Measurements from ENCODE around the gene NTRK3. TPM values are rescaled to one million over a fixed set of nuclear protein-coding genes. Genes with fewer than 3 reads are reported as not detected.

NTRK3 gene
- total and polyA plus RNA-seq, 2 donors (not counting 3 experiments of a cell fraction or from before 2014, with no cell fraction given), result not detected

DNA sequence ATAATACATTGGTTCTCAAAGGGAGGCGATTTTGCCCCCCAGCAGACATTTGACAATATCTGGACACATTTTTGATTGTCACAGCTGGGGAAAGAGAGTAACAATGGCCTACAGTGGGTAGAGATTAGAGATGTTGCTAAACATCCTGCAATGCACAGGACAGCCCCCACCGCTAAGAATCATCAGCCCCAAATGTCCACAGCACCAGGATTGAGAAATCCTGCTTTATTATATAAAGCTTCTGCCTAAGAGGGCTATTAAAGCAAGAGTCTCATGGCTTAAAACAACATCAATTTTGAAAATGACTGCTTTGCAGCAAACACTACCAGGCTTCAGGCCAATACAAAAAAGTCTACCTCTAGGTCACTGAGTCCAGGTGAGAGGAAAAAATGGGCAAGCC is 68.2 kb downstream of the NTRK3 start:
- H3K4me1 ChIP-seq (ENCODE audit: control insufficient read depth, extremely low read depth, insufficient read depth, low read length), result peaks cover under 1% of the 10 kb centered on the region
- no TSS peak for BruUV-seq (replicated peaks)
- H2AFZ ChIP-seq (ENCODE audit: low read depth, low read length), result no peak overlapping the region
- H3K9me3 ChIP-seq (replicated peaks; ENCODE audit: control insufficient read depth, insufficient read depth, low read length), result peaks cover 9% of the 10 kb centered on the region
- no peak overlapping the region for H3K27ac ChIP-seq (ENCODE audit: insufficient read depth, low read depth, low read length)
- FAIRE-seq (no peak), DNase-seq (ENCODE audit: low read depth, low spot score) (no peak)
- no peaks in the 10 kb centered on the region for H3K9me1 ChIP-seq (replicated peaks; ENCODE audit: control insufficient read depth, extremely low read depth, insufficient read depth, low read length)
- H3K27me3 ChIP-seq (ENCODE audit: control insufficient read depth in 2 of 2, insufficient read depth in 2 of 2, low read length in 2 of 2), result no peaks in the 10 kb centered on the region
- TF ChIP-seq FOS (IDR thresholded peaks at IDR 0.05; ENCODE audit: borderline replicate concordance, insufficient read depth, low read length) (no peak), EZH2 (IDR thresholded peaks at IDR 0.05; ENCODE audit: borderline replicate concordance, low read depth, low read length, severe bottlenecking) (no peak), POLR2AphosphoS5 (IDR thresholded peaks at IDR 0.05; ENCODE audit: insufficient read depth, low read depth, low read length) (no peak)
- TF ChIP-seq, protein P1, sequence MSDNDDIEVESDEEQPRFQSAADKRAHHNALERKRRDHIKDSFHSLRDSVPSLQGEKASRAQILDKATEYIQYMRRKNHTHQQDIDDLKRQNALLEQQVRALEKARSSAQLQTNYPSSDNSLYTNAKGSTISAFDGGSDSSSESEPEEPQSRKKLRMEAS (IDR thresholded peaks at IDR 0.05; ENCODE audit: insufficient read depth, insufficient read length), result no peak
- TF ChIP-seq, protein P2, sequence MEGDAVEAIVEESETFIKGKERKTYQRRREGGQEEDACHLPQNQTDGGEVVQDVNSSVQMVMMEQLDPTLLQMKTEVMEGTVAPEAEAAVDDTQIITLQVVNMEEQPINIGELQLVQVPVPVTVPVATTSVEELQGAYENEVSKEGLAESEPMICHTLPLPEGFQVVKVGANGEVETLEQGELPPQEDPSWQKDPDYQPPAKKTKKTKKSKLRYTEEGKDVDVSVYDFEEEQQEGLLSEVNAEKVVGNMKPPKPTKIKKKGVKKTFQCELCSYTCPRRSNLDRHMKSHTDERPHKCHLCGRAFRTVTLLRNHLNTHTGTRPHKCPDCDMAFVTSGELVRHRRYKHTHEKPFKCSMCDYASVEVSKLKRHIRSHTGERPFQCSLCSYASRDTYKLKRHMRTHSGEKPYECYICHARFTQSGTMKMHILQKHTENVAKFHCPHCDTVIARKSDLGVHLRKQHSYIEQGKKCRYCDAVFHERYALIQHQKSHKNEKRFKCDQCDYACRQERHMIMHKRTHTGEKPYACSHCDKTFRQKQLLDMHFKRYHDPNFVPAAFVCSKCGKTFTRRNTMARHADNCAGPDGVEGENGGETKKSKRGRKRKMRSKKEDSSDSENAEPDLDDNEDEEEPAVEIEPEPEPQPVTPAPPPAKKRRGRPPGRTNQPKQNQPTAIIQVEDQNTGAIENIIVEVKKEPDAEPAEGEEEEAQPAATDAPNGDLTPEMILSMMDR (IDR thresholded peaks at IDR 0.05; ENCODE audit: extremely low read depth in 1 of 2, insufficient read depth in 1 of 2, low read depth in 1 of 2, low read length in 2 of 2), result no peak
- H3K4me3 ChIP-seq (replicated peaks in 1 of 3; ENCODE audit: insufficient read depth in 1 of 3, low read depth in 1 of 3, low read length in 3 of 3), result no peak overlapping the region
- H3K9ac ChIP-seq (replicated peaks; ENCODE audit: extremely low read depth, insufficient read depth, low read length), result no peak overlapping the region
- ChIA-PET CTCF (no interaction called here), POLR2A (no interaction called here)
- H3K36me3 ChIP-seq (ENCODE audit: control insufficient read depth in 2 of 2, extremely low read depth in 1 of 2, insufficient read depth in 2 of 2, low read length in 2 of 2), result no peaks in the 10 kb centered on the region
- no peaks in the 10 kb centered on the region for H3K79me2 ChIP-seq (ENCODE audit: control insufficient read depth, insufficient read depth, low read length)
- no peak overlapping the region for H3K4me2 ChIP-seq (ENCODE audit: insufficient read depth, low read length)
- dilution Hi-C loops (cut with MboI; ENCODE audit: extremely low pct_ligation_motif_present, low sequenced_read_pairs), result no loop called here
- intact Hi-C loops (cut with micrococcal nuclease), result no loop called here
- no peaks in the 10 kb centered on the region for H4K20me1 ChIP-seq (replicated peaks; ENCODE audit: control insufficient read depth, extremely low read depth, insufficient read depth, low read length)

DNA sequence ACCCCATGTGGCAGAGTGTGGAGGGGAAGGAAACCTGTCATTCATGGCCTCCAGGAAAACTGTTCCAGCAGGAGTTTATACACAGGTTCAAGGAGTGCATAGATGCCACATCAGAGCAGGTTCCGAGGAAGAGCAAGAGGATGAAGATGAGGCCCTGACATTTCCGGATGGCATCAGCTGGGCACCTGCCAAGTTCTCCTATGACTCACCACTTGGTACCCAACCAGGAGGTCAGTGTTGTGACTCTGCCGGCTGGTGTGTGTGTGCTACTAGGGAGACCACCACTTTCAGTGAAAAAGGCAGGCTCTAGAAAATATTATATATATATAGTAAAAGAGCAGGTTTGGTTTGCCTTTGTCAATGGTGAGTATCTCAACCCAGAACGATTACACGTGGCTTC is 69.3 kb downstream of the NTRK3 start:
- DNase-seq (ENCODE audit: low read depth, low spot score) (no peak), FAIRE-seq (no peak)
- TF ChIP-seq, protein P1 (IDR thresholded peaks at IDR 0.05; ENCODE audit: insufficient read depth, insufficient read length), result no peak
- TF ChIP-seq EZH2 (IDR thresholded peaks at IDR 0.05; ENCODE audit: borderline replicate concordance, low read depth, low read length, severe bottlenecking), result no peak
- TF ChIP-seq FOS (IDR thresholded peaks at IDR 0.05; ENCODE audit: borderline replicate concordance, insufficient read depth, low read length), result no peak
- no peak for TF ChIP-seq JUN (IDR thresholded peaks at IDR 0.05; ENCODE audit: borderline replicate concordance, insufficient read depth, insufficient read length, low read depth)
- TF ChIP-seq POLR2A (IDR thresholded peaks at IDR 0.05; ENCODE audit: low read depth, low read length), result no peak
- TF ChIP-seq, protein P2 (IDR thresholded peaks at IDR 0.05; ENCODE audit: extremely low read depth in 1 of 2, insufficient read depth in 1 of 2, low read depth in 1 of 2, low read length in 2 of 2), result no peak
- TF ChIP-seq GATA2 (IDR thresholded peaks at IDR 0.05; ENCODE audit: insufficient read depth, insufficient read length, low read depth, low read length), result no peak
- no peak for TF ChIP-seq POLR2AphosphoS5 (IDR thresholded peaks at IDR 0.05; ENCODE audit: insufficient read depth, low read depth, low read length)
- no peak for TF ChIP-seq MYC (IDR thresholded peaks at IDR 0.05; ENCODE audit: low read depth, low read length)
- Histone ChIP-seq H3K9me1 (replicated peaks; ENCODE audit: control insufficient read depth, extremely low read depth, insufficient read depth, low read length) (no peaks in the 10 kb centered on the region), H3K4me3 (replicated peaks in 1 of 3; ENCODE audit: insufficient read depth in 1 of 3, low read depth in 1 of 3, low read length in 3 of 3) (no peak overlapping the region), H3K4me2 (ENCODE audit: insufficient read depth, low read length) (no peak overlapping the region), H3K36me3 (ENCODE audit: control insufficient read depth in 2 of 2, extremely low read depth in 1 of 2, insufficient read depth in 2 of 2, low read length in 2 of 2) (no peaks in the 10 kb centered on the region), H2AFZ (ENCODE audit: low read depth, low read length) (no peak overlapping the region), H3K79me2 (ENCODE audit: control insufficient read depth, insufficient read depth, low read length) (no peaks in the 10 kb centered on the region), H3K9me3 (replicated peaks; ENCODE audit: control insufficient read depth, insufficient read depth, low read length) (peaks cover 7% of the 10 kb centered on the region), H3K27me3 (ENCODE audit: control insufficient read depth in 2 of 2, insufficient read depth in 2 of 2, low read length in 2 of 2) (no peaks in the 10 kb centered on the region), H3K4me1 (ENCODE audit: control insufficient read depth, extremely low read depth, insufficient read depth, low read length) (peaks cover 4% of the 10 kb centered on the region), H4K20me1 (replicated peaks; ENCODE audit: control insufficient read depth, extremely low read depth, insufficient read depth, low read length) (no peaks in the 10 kb centered on the region), H3K27ac (ENCODE audit: insufficient read depth, low read depth, low read length) (no peak overlapping the region), H3K9ac (replicated peaks; ENCODE audit: extremely low read depth, insufficient read depth, low read length) (no peak overlapping the region)
- ChIA-PET POLR2A (no interaction called here), CTCF (no interaction called here)
- intact Hi-C loops (cut with micrococcal nuclease), result no loop called here
- BruUV-seq (replicated peaks), result no TSS peak
- dilution Hi-C loops (cut with MboI; ENCODE audit: extremely low pct_ligation_motif_present, low sequenced_read_pairs), result no loop called here

Measured in endothelial cell of umbilical vein (primary cell).